Activated CD4-positive, alpha-beta T cell treated with anti-CD3 and anti-CD28 coated beads for 36 hours (primary cell): Measurements from ENCODE around the gene DEFB124. TPM values are rescaled to one million over a fixed set of nuclear protein-coding genes. Genes with fewer than 3 reads are reported as not detected.
A peak's percentile ranks its signal among the peaks of the same experiment; 100 is the strongest.
"Not testable (repeated sequence)": the region's sequence is repeated elsewhere in the genome, so short reads cannot be mapped to it uniquely, and the experiment has no call there.

Experiments
- ATAC-seq: fragments of 200-7000 bp; cut with Tn5 transposase; one replicate; pipeline ENCODE4 v1.10.0; 2021; ENCODE audit warnings: mild to moderate bottlenecking, moderate library complexity
- CTCF ChIA-PET: fragments of 350-600 bp; sonication (Branson Sonifier 250); formaldehyde crosslinking; loops from one replicate; lab custom pipeline; 2021; ENCODE audit warnings: antibody characterized with exemption; lab: Charles Lee
- POLR2A ChIA-PET: fragments of 350-600 bp; sonication (Branson Sonifier 250); formaldehyde crosslinking; loops from one replicate; lab custom pipeline; 2021; ENCODE audit warnings: antibody characterized with exemption, inconsistent platforms; lab: Charles Lee
- DNase-seq: peaks from one replicate; pipeline ENCODE4 v3.0.0-alpha.2; 2020
- H3K27ac Mint-ChIP-seq: one replicate; pipeline ENCODE4 v1.8.0; 2021; ENCODE audit warnings: mixed read lengths
- H3K27me3 Mint-ChIP-seq: one replicate; pipeline ENCODE4 v1.8.0; 2021; ENCODE audit warnings: mixed read lengths
- H3K36me3 Mint-ChIP-seq: one replicate; pipeline ENCODE4 v1.8.0; 2021; ENCODE audit warnings: low read depth, mixed read lengths
- H3K4me1 Mint-ChIP-seq: one replicate; pipeline ENCODE4 v1.8.0; 2021; ENCODE audit warnings: mixed read lengths
- H3K4me3 Mint-ChIP-seq: one replicate; pipeline ENCODE4 v1.8.0; 2021; ENCODE audit warnings: mild to moderate bottlenecking, moderate library complexity, mixed read lengths
- H3K9me3 Mint-ChIP-seq: one replicate; pipeline ENCODE4 v1.8.0; 2021; ENCODE audit warnings: low read depth, mixed read lengths
- intact Hi-C, 2 experiments: fragments of 100-400 bp; cut with DNase I in 1 of 2; cut with micrococcal nuclease in 1 of 2; formaldehyde crosslinking; loops; one replicate each; pipeline versions ENCODE4 v1.14.2 to v1.15.1; 2022 to 2024; cut with DNase I, micrococcal nuclease
- total RNA-seq, 2 experiments: library from RNA; stranded (reverse); gene quantifications; one replicate each; pipeline ENCODE4 v1.2.3, GENCODE V29; 2021

Gene DEFB124, protein sequence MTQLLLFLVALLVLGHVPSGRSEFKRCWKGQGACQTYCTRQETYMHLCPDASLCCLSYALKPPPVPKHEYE
- not detected for total RNA-seq

DNA sequence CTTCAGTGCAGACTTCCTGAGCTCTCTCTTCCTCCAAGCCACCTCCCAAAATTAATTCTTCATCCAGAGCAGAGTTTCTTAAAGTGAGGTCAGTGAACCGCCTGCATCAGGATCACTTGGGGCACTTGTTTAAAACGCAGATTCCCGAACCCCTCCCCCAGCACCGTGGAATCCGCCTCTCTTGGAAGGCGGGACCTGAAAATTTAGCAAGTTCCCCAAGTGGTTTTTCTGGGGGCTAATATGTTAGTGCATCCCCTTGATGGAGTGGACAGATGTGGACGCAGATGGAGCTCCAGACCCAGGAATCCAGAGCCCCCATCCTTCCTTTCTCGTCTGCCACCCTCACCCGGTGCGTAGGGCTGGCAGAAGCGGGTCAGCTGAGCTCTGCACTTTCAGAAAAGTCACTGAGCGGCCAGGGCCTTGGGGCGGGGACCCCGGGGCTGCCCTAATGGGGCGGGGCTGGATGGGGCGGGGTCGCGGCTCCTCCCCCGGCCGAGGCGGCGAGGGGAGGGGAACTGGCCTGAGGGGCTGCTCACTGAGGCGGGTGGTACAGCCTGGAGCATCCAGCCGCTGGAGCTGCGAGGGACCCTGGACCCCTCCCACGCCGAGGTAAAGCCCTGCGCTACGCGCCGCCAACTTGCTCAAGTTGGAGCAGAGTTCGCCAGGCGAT is at the start of gene DEFB124, which contains the start of gene REM1:
Gene DEFB124, minus strand, starts transcription at position 370 of the 670 bp plus-strand sequence. CDS start 2,114 bp downstream, outside the sequence.
Gene REM1, plus strand, starts transcription at position 531 of the 670 bp plus-strand sequence. CDS start 1,158 bp downstream, outside the sequence.
- H3K9me3 Mint-ChIP-seq = peaks cover 3% of the 10 kb centered on the region
- H3K36me3 Mint-ChIP-seq = peaks cover 2% of the 10 kb centered on the region
- ChIA-PET CTCF (interaction anchor here (0.7 to 3.3 kb wide), 3 partner anchors 14 to 35 kb away, joined by 3 to 16 read pairs (median 3); partner anchors contain the start of gene DEFB123), POLR2A (interaction anchor here (1.1 kb wide), 1 partner anchor 124 kb away, joined by 8 read pairs; no protein-coding TSS in a partner anchor)
- peaks cover 34% of the 10 kb centered on the region for H3K27me3 Mint-ChIP-seq
- DNase-seq (no peak), ATAC-seq (no peak)
- intact Hi-C loops = no loop called here
- H3K4me1 Mint-ChIP-seq = peaks cover 9% of the 10 kb centered on the region
- no peak within 1 kb of the TSS for H3K27ac Mint-ChIP-seq
- no peak within 1 kb of the TSS for H3K4me3 Mint-ChIP-seq

DNA sequence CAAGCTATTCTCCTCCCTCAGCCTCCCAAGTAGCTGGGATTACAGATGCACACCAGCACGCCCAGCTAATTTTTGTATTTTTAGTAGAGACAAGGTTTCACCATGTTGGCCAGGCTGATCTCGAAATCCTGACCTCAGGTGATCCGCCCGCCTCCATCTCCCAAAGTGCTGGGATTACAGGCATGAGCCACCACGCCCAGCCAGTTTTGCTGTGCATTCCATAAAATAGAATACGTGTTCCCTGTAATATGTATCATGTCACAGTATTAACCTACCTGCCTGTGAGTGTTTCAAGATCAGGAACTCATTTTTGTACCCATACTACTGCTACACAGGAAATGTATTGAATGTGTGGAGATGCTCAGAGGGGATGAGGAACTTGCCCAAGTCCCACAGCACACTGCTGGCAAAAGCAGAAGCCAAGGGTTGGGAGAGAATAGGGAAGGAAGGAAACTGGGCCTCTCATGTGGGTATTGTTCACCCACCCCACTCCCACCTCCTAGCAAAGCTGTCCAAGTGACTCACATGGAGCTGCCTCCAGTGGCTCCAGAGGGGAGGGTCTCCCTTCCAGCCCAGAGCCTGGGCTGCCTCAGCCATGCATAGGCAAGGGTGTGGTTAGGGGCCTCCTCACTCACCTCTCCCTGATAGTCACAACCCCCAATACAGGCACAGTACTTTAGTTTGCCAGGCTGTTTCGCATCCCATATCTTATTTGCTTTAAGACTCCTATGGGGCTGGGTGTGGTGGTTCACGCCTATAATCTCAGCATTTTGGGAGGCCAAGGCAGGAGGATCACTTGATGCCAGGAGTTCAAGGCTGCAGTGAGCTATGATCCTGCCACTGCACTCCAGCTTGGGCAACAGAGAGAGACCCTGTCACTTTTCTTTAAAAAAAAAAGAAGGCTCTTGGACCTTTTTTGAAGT is 48.7 kb upstream of the DEFB124 start:
- ChIA-PET POLR2A (interaction anchor here (0.6 kb wide), 1 partner anchor 32 kb away, joined by 4 read pairs; no protein-coding TSS in a partner anchor), CTCF (interaction anchor here (0.7 to 1.0 kb wide), 2 partner anchors 20 to 339 kb away, joined by 3 read pairs; no protein-coding TSS in a partner anchor)
- Mint-ChIP-seq H3K36me3 (peaks cover 33% of the 10 kb centered on the region), H3K27me3 (no peaks in the 10 kb centered on the region), H3K4me1 (peaks cover 43% of the 10 kb centered on the region), H3K9me3 (no peaks in the 10 kb centered on the region), H3K27ac (no peak overlapping the region), H3K4me3 (no peak overlapping the region)
- no peak for DNase-seq
- intact Hi-C loops = no loop called here
- ATAC-seq = peak; percentile 32

DNA sequence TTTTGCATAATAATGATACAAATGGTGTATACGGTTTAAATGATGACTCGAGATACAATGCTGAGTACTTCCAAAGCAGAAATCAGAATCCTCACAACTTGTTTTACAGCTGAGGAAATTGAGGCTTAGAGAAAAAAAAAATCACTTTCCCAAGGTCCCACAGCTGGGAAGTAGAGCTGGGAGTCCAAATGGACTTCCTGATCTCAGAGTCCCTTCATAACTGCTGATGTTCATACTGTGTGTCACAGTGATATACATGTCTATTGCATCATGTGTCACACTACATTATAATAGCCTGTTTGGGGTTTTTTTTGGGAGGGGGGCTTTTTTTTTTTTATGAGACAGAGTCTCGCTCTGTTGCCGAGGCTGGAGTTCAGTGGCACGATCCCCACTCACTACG is 47.8 kb upstream of the DEFB124 start:
- intact Hi-C loops = no loop called here
- POLR2A ChIA-PET = interaction anchor here (0.6 kb wide), 1 partner anchor 31 kb away, joined by 4 read pairs; no protein-coding TSS in a partner anchor
- DNase-seq (no peak), ATAC-seq (no peak)
- H3K4me1 Mint-ChIP-seq = peaks cover 43% of the 10 kb centered on the region
- no peak overlapping the region for H3K4me3 Mint-ChIP-seq
- no peaks in the 10 kb centered on the region for H3K27me3 Mint-ChIP-seq
- CTCF ChIA-PET = interaction anchor here (0.7 to 1.3 kb wide), 2 partner anchors 90 to 340 kb away, joined by 3 to 4 read pairs; no protein-coding TSS in a partner anchor
- peaks cover 31% of the 10 kb centered on the region for H3K36me3 Mint-ChIP-seq
- no peaks in the 10 kb centered on the region for H3K9me3 Mint-ChIP-seq
- H3K27ac Mint-ChIP-seq = no peak overlapping the region

DNA sequence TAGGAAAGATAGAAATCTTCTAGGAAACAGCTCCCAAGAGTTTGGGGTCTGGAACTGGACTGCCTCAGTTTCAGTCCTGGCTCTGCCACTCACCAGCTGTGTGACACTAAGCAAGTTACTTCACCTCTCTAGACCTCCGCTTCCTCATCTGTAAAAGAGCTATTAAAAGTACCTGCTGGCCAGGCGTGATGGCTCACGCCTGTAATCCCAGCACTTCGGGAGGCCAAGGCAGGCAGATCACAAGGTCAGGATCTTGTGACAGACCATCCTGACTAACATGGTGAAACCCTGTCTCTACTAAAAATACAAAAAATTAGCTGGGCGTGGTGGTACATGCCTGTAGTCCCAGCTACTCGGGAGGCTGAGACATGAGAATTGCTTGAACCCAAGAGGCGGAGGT is 46.3 kb upstream of the DEFB124 start:
- intact Hi-C loops, DNase-seq, ATAC-seq, H3K4me3 Mint-ChIP-seq, H3K9me3 Mint-ChIP-seq, H3K27ac Mint-ChIP-seq, H3K27me3 Mint-ChIP-seq: not testable (repeated sequence)
- ChIA-PET CTCF (interaction anchor here (0.7 to 1.5 kb wide), 8 partner anchors 8 to 92 kb away, joined by 3 to 7 read pairs (median 4); no protein-coding TSS in a partner anchor), POLR2A (interaction anchor here (0.6 to 1.2 kb wide), 3 partner anchors 9 to 46 kb away, joined by 3 to 4 read pairs (median 3); no protein-coding TSS in a partner anchor)
- H3K36me3 Mint-ChIP-seq = peaks cover 22% of the 10 kb centered on the region
- peaks cover 43% of the 10 kb centered on the region for H3K4me1 Mint-ChIP-seq

DNA sequence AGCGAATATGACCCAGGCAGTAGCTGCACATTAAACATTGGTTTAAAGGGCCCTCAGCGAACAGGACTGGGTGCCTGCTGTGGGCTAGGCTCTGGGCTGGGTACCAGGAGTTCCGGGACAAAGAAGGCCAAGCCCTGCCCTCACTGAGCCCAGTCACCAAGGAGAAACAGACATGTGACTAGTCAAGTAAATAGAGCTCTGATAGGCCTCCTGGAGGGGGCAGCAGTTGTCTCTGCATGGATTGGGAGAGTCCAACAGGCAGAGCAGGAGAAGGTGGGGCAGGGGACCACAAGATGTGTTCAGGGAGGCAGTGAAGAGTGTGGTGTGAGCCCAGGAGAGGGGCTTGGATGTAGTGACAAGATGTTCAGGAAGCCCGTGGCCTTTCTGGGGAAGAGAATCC is 42.4 kb upstream of the DEFB124 start:
- CTCF ChIA-PET = no interaction called here

DNA sequence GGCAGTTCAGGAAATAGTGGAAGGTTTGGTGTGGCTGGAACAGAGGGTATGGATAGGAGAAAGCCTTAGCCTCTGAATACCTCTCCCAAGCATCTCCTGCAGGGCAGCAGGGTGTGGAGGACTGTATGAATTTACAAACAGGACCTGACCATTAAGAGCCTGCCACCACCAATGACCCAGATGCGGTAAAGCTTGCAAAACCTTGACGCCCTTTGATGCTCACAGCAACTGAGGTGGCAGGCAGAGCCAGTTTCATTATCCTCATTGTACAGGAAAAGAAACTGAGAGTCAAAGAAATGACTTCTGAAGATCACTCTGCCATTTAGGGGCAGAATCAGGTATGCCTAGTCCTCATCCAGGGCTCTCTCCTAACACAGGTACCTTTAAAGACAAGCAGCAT is 41.7 kb upstream of the DEFB124 start:
- ATAC-seq (peak; percentile 41), DNase-seq (peak; percentile 56)
- POLR2A ChIA-PET = interaction anchor here (1.0 kb wide), 1 partner anchor 56 kb away, joined by 3 read pairs; no protein-coding TSS in a partner anchor
- H3K27me3 Mint-ChIP-seq = no peaks in the 10 kb centered on the region
- intact Hi-C loops = no loop called here
- peaks cover 22% of the 10 kb centered on the region for H3K4me1 Mint-ChIP-seq
- no peak overlapping the region for H3K4me3 Mint-ChIP-seq
- no peak overlapping the region for H3K27ac Mint-ChIP-seq
- H3K36me3 Mint-ChIP-seq = peaks cover 15% of the 10 kb centered on the region
- H3K9me3 Mint-ChIP-seq = no peaks in the 10 kb centered on the region
- CTCF ChIA-PET = no interaction called here

More for the DNA sequence above, 42.4 kb upstream of the DEFB124 start:
- POLR2A ChIA-PET = no interaction called here
- H3K4me3 Mint-ChIP-seq = no peak overlapping the region
- no peaks in the 10 kb centered on the region for H3K27me3 Mint-ChIP-seq
- no peak overlapping the region for H3K27ac Mint-ChIP-seq
- peaks cover 27% of the 10 kb centered on the region for H3K4me1 Mint-ChIP-seq
- ATAC-seq = no peak
- no peaks in the 10 kb centered on the region for H3K9me3 Mint-ChIP-seq
- intact Hi-C loops = no loop called here
- peak; percentile 22 for DNase-seq
- peaks cover 18% of the 10 kb centered on the region for H3K36me3 Mint-ChIP-seq

DNA sequence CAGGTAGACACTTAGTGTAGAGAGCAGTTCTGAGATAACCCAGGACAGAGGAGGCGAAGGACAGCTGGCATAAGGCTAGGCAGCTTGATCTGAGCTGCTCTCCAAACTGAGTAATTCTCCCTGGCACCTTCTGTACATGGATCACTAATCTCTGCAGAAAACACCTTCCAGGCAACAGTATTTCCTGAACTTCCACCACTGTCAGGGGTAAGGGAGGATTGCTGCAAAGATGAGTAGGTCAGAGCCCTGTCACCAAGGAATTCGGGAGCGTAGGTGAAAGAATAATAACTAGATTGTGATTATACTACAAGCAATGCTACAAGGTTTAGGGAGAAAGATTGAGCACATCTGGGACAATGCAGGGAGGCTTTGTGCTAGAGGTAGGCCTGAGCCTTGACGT is 41.2 kb upstream of the DEFB124 start:
- intact Hi-C loops = no loop called here
- no peak overlapping the region for H3K27ac Mint-ChIP-seq
- ChIA-PET POLR2A (interaction anchor here (1.0 kb wide), 1 partner anchor 55 kb away, joined by 3 read pairs; no protein-coding TSS in a partner anchor), CTCF (interaction anchor here (0.8 kb wide), 1 partner anchor 96 kb away, joined by 4 read pairs; no protein-coding TSS in a partner anchor)
- no peak for DNase-seq
- no peak overlapping the region for H3K4me3 Mint-ChIP-seq
- no peaks in the 10 kb centered on the region for H3K9me3 Mint-ChIP-seq
- no peaks in the 10 kb centered on the region for H3K27me3 Mint-ChIP-seq
- H3K4me1 Mint-ChIP-seq = peaks cover 18% of the 10 kb centered on the region
- peaks cover 15% of the 10 kb centered on the region for H3K36me3 Mint-ChIP-seq
- no peak for ATAC-seq

DNA sequence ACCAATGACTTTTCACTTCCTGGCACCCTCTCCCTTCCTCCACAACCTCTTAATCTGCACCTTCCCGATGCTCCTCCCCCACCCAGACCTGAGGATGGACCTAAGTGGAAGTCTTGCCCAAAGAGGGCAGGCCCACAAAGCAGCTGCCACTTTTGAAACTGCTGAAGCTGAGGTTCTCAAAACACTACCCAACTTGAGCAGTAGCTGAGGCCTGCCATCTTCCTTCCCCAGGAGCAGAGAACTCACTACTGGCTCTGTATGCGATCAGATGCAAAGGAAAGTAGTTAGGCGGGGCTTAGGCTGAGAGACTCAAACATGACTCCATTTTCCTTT is 40.8 kb upstream of the DEFB124 start:
- H3K4me3 Mint-ChIP-seq = no peak overlapping the region
- DNase-seq (peak; percentile 41), ATAC-seq (peak; percentile 23)
- H3K27me3 Mint-ChIP-seq = no peaks in the 10 kb centered on the region
- no peaks in the 10 kb centered on the region for H3K9me3 Mint-ChIP-seq
- peaks cover 14% of the 10 kb centered on the region for H3K4me1 Mint-ChIP-seq
- CTCF ChIA-PET = interaction anchor here (0.5 to 0.8 kb wide), 3 partner anchors 47 to 97 kb away, joined by 3 to 4 read pairs (median 3); no protein-coding TSS in a partner anchor
- intact Hi-C loops = loop anchor here (2.0 kb wide), 2 partner anchors 31 to 97 kb away; a partner anchor contains a TSS
- peaks cover 13% of the 10 kb centered on the region for H3K36me3 Mint-ChIP-seq
- POLR2A ChIA-PET = no interaction called here
- no peak overlapping the region for H3K27ac Mint-ChIP-seq

DNA sequence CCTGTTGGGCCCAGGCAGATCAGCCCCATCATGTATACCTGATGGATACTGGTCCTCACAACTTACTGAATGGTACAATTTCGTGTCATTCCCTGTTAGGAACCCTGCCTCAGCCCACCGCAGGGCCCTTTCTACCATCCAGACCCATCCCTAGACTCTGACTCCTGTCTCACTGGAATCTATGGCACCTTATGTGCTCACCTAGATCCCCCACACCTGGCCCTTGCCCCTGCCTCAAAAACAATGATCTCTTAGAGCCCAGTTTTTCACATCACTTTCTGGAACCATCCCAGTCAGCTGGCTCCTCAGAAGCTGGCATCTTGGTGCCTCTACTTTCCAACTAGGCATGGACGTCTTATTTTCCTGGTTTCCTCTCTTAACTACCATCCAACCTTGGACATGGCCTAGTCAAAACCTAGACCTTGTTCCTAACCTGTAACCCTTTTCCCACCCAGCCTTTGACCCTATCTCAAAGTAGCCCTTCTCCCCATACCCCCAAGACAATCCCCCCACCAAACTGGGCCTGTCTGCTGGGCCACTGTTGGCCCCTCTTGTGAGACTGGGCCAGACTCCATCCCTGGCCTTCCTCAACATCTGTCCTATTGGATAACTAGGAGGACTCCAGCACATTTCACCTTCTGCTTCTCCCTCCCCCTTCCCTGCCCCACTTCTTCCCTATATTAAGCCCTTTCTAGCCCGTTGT is 40.3 kb upstream of the DEFB124 start:
- Mint-ChIP-seq H3K4me1 (peaks cover 9% of the 10 kb centered on the region), H3K27ac (no peak overlapping the region), H3K36me3 (peaks cover 11% of the 10 kb centered on the region), H3K4me3 (no peak overlapping the region), H3K27me3 (no peaks in the 10 kb centered on the region), H3K9me3 (no peaks in the 10 kb centered on the region)
- ATAC-seq = no peak
- intact Hi-C loops = loop anchor here (2.0 kb wide), 2 partner anchors 32 to 98 kb away; a partner anchor contains a TSS
- CTCF ChIA-PET = interaction anchor here (0.5 to 1.2 kb wide), 3 partner anchors 26 to 54 kb away, joined by 3 read pairs; no protein-coding TSS in a partner anchor
- POLR2A ChIA-PET = no interaction called here
- DNase-seq = no peak
